HG03025 (cell line): ENCODE measurements around the gene SUPT5H.
"Not testable (repeated sequence)": the region's sequence is repeated elsewhere in the genome, so short reads cannot be mapped to it uniquely, and the experiment has no call there.

Experiments
- ATAC-seq: cut with Tn5 transposase; IDR thresholded peaks from one replicate; pipeline ENCODE4 v1.9.1; 2021; ENCODE audit warnings: mild to moderate bottlenecking, moderate library complexity; ENCODE audit not compliant: unreplicated experiment, low FRiP score

SUPT5H gene

DNA sequence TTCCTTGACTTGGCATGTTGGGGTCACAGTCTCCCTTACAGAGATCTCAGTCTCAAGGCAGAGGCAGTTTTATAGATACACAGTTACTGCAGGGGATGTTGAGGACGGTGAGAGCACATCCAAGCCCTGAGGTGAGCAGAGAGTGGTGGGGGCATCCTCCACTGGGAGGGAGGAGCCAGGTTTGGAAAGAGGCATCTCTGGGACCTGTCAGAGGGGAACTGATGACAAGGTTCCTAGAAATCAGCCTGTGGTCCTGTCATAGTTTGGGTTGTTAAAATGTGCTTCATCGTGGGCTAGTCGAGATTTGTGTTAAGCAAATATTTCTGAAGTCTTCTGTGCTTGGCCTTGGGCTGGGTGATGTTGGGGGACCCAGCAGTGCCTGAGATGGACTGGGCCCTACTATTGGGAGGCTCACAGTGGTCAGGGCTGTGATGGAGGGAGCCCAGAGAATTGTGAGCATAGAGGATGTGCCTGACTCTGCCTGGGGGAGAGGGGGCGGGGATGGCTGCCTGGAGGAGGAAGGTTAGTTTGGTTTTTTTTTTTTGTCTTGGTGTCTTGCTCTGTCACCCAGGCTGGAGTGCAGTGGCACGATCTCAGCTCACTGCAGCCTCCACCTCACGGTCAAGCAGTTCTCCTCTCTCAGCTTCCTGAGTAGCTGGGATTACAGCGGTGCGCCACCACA lies 3.9 kb downstream of the SUPT5H start:
- ATAC-seq = no peak

- not testable (repeated sequence) for ATAC-seq
Observed at GRCh38 chr19:39451257-39451656, 5.9 kb downstream of the SUPT5H start.

- no peak for ATAC-seq
Observed at GRCh38 chr19:39463403-39463802, 18.0 kb downstream of the SUPT5H start.

DNA sequence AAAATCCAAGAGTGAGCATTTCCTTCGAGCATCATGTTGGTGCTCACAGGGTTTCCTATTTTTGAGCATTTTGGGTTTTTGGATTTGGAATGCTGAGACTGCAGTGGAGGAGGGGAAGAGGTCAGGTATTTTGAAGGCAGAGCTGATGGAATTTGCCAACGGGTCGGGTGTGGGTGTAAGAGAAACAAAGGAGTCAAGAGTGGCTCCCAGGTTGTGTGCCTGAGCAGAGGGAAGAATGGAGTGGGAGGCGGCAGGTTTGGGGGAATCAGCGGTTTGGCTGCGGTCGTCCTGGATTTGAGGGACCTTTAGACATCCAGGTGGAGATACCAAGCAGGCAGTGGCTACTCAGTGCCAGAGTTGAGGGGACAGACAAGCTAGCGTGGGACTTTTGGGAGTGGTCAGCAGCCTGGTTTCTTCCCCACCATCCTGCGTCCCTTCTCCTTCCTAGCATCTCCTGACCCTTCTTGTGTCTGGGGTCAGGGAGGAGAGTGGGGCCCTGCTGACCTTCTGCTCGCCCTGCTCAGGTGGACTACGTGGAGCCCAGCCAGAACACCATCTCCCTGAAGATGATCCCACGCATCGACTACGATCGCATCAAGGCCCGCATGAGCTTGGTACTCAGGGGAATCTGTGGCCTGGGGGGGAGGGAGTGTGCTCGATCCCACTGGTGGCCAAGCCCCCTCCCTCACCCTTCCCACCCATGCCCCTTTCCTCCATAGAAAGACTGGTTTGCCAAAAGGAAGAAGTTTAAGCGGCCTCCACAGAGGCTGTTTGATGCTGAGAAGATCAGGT lies 20.8 kb downstream of the SUPT5H start:
- no peak for ATAC-seq

GRCh38 chr19:39467941-39468340 lies 22.6 kb downstream of the SUPT5H start:
- ATAC-seq = no peak

DNA sequence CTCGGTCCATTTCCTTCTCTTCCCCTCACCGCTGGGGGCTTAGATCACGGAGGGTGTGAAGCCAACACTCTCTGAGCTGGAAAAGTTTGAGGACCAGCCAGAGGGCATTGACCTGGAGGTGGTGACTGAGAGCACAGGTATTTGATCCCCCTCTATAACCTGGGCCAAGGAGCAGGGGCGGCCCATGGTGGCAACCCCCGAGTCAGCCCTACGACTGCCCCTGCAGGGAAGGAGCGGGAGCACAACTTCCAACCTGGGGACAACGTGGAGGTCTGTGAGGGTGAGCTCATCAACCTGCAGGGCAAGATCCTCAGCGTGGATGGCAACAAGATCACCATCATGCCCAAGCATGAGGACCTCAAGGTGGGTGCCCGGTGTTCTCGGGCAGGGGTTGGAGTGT lies 23.7 kb downstream of the SUPT5H start:
- ATAC-seq = no peak

DNA sequence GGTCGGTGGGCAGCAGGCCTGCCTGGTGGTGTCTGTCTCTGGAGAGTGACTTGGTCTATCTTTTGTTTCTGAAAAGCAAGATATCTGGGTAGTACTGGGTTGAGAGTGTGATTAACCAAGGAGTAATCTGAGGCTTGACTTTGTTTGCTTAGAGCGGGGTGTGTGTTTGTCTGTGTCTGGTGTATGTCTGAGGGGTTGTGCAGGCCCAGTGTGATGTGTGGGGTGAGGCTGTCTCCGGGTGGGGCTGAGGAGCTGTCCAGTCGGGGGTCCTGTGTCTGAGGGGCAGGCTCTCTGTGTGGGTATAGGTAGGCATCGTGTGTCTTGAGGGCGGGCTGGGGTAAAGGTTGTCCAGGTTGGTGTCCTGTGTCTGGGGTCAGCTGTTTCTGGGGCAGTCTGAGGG lies 24.2 kb downstream of the SUPT5H start:
- no peak for ATAC-seq

GRCh38 chr19:39470724-39471339 lies 25.4 kb downstream of the SUPT5H start:
- no peak for ATAC-seq

DNA sequence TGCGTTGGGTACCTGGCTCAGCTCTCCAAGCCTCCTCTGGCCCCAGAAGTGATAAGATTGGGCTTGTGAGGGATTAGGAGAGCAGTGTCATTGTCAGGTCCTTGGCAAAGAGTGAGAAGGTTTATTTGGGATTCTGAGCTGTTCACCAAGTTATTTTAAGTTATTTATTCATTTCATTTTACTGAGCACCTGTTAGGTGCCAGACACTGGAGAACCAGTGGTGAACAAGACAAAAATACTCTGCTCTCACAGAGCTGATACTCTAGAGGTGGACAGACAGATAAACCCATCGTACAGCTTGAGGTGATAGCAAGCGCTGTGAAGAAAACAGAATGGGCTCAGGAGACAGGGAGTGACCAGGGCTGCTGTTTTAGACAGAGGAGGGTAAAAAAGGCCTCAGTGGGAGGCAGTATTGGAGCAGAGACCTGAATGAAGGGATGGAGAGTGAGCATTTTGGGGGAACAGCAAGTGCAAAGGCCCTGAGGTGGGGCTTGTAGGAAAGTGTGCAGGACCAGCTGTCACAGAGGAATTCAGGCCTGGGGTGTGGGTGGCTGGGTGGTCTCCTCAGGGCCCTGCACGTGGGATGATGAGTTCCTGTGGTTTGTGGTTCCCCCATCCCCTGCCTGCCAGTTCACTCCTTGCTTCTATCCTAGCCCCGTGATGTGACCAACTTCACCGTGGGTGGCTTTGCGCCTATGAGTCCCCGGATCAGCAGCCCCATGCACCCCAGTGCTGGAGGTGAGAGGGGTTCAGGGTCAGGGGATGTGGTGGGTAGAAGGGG lies 26.6 kb downstream of the SUPT5H start:
- no peak for ATAC-seq

DNA sequence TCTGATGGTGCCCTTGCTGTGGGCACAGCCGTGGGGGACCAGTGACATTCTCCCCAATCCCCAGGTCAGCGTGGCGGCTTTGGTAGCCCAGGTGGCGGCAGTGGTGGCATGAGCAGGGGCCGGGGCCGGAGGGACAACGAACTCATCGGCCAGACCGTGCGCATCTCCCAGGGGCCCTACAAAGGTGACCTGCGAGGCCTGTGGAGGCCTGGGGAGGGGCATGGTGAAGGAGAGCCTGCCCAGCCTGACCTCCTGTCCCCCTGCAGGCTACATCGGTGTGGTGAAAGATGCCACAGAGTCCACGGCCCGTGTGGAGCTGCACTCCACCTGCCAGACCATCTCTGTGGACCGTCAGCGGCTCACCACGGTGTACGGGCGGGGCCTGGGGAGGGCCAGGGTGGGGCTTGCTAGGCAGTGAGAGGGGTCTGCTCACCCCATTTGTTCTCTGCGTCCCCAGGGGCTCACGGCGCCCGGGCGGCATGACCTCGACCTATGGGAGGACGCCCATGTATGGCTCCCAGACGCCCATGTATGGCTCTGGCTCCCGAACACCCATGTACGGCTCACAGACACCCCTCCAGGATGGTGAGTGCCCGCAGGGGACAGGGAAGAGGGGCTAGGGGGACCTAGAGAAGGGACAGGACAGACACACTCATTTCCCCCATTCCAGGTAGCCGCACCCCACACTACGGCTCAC lies 27.5 kb downstream of the SUPT5H start:
- no peak for ATAC-seq

DNA sequence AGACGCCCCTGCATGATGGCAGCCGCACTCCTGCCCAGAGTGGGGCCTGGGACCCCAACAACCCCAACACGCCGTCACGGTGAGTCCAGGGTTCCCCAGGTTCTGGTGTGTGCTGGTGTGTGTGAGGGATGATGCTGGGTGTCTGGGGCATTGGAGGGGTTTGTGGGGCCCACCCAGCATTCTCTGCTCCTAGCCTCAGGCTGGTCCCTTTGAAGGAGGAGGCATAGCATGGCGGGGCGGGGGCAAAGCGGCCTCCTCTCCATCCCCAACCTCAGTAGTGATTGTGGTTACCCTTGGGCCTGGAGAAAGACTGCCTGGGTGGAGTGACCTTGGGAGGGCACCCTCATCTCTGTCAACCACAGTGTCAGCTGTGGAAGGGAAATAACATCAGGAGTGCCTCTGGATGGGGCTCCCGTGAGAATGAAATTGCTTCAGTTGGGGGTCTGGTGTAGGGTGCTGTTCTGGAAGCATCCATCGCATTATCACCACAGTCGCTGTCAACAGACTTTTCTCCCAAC lies 28.1 kb downstream of the SUPT5H start:
- no peak for ATAC-seq

GRCh38 chr19:39474139-39474620 lies 28.8 kb downstream of the SUPT5H start:
- ATAC-seq = no peak

DNA sequence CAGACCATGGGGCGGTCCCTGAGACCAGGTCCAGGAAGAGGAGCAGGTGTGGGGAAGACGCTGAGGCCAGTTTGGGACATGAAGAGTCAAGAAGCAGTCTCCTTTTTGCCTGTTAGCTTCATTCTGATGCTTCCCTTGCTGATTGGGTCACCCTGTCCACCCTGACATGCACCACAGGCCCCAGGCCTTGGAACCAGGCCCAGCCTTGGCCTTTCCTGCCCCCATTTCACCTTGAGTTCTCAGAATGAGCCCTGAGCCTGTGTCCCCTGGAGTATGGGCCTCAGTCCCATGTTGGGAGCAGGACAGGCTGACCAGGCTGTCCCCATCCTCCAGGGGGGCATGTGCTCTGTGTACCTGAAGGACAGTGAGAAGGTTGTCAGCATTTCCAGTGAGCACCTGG lies 30.4 kb downstream of the SUPT5H start:
- no peak for ATAC-seq

- ATAC-seq = not testable (repeated sequence)
Observed at GRCh38 chr19:39479319-39479801, 34.0 kb downstream of the SUPT5H start.

GRCh38 chr19:39479916-39480315 lies 34.5 kb downstream of the SUPT5H start:
- no peak for ATAC-seq

- ATAC-seq = peak; percentile 54
Observed at GRCh38 chr19:39480337-39481228, 35.2 kb downstream of the SUPT5H start, which contains the start of gene TIMM50. TIMM50 (plus strand) TSS chr19:39480838; CDS start chr19:39480854, 16 bp downstream.

GRCh38 chr19:39481229-39481545 lies 35.8 kb downstream of the SUPT5H start:
- no peak for ATAC-seq

DNA sequence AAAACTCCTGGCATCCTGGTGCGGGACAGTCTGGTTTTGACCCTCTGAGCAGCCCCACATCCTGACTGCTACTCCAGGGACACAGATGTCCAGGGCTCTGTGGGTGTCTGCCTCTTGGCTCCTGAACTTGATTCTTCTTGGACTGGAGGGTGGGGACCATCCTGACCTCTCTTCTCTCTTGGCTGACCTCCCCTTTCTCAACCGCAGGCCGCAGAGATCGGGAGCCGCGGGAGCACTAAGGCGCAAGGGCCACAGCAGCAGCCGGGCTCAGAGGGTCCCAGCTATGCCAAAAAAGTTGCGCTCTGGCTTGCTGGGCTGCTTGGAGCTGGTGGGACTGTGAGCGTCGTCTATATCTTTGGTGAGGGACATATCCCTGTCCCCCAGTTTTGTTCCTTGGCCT lies 36.3 kb downstream of the SUPT5H start:
- no peak for ATAC-seq

DNA sequence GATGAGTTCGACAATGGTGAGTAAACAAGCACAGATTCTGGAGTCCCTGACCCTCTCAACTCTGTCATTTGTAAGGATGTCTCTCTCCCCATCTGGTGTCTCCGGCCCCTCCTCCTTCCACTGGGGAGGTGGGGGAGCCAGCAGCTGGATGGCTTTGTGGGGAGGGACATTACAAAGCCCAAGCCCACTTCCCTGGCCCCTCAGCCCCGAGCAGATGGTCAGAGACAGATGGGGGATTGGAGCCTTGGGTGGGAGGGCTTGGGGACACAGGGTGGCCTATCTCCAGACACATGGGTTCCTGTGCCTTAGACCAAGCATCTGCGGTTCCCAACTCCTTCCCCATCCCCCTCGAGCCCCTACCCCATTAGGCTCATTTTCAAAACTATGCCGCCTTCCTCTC lies 37.8 kb downstream of the SUPT5H start:
- ATAC-seq = no peak
